ENCODE results near the gene KANK3.
"Not testable (repeated sequence)": the region's sequence is repeated elsewhere in the genome, so short reads cannot be mapped to it uniquely, and the experiment has no call there.

Gene KANK3

DNA sequence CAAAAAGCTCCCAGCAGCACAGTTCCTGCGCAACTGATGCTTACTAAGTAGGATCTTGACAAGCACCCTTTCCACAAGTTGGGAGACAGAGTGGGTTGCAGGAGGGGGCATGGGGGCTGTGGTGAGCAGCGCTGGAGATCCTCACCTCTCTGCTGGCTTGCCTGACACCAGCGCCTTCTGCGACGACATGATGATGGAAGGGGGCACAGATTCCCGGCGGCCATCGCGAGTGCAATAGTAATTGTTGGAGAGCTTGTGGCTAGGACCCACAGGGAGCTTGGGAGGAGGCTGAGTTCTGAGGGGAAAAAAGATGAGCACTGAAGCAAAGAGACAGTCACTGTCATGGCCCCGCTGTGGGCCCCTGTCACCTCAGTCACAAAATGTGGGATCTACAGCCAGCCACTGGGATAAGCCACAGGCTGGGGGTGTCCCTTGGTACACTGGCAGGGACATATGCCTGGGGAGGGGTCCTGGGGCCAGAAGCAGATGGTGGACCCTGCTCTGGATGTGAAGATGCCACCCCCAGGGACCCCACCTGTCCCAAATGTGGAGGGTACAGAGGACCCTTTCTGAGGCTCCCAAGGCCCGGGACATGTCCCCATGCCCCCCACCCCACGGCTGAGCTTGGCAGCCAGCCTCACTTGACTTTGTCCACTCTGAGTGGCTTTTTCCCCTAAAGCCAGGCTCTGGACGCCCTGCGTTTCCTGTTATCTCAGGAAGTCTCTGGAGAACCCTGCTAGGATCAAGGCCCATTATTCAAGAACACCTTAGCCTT lies 26.5 kb downstream of the KANK3 start:
- FAIRE-seq: no peak

DNA sequence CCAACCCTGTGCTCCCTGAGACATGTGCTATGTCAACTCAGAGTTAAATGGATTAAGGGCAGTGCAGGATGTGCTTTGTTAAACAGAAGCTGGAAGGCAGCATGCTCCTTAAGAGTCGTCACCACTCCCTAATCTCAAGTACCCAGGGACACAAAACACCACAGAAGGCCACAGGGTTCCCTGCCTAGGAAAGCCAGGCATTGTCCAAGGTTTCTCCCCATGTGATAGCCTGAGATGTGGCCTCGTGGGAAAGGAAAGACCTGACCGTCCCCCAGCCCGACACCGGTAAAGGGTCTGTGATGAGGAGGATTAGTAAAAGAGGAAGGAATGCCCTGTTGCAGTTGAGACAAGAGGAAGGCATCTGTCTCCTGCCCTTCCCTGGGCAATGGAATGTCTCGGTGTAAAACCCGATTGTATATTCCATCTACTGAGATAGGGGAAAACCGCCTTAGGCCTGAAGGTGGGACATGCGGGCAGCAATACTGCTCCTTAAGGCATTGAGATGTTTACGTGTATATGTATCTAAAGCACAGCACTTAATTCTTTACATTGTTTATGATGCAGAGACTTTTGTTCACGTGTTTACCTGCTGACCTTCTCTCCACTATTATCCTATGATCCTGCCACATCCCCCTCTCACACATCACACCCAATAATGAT lies 28.0 kb downstream of the KANK3 start:
- FAIRE-seq: not testable (repeated sequence)

- no peak for FAIRE-seq
Measured at GRCh38 chr19:8311461-8312260, 31.4 kb downstream of the KANK3 start.

- no peak for FAIRE-seq
Measured at GRCh38 chr19:8310342-8311055, 32.6 kb downstream of the KANK3 start.

- FAIRE-seq: no peak
Measured at GRCh38 chr19:8308891-8309291, 34.2 kb downstream of the KANK3 start.

GRCh38 chr19:8307965-8308866 lies 34.8 kb downstream of the KANK3 start, which contains the start of gene CD320:
Gene CD320, minus strand, starts transcription at chr19:8308358. Its CDS starts 68 bp downstream, at chr19:8308290.
- FAIRE-seq: no peak

GRCh38 chr19:8307400-8307964 lies 35.6 kb downstream of the KANK3 start:
- no peak for FAIRE-seq

DNA sequence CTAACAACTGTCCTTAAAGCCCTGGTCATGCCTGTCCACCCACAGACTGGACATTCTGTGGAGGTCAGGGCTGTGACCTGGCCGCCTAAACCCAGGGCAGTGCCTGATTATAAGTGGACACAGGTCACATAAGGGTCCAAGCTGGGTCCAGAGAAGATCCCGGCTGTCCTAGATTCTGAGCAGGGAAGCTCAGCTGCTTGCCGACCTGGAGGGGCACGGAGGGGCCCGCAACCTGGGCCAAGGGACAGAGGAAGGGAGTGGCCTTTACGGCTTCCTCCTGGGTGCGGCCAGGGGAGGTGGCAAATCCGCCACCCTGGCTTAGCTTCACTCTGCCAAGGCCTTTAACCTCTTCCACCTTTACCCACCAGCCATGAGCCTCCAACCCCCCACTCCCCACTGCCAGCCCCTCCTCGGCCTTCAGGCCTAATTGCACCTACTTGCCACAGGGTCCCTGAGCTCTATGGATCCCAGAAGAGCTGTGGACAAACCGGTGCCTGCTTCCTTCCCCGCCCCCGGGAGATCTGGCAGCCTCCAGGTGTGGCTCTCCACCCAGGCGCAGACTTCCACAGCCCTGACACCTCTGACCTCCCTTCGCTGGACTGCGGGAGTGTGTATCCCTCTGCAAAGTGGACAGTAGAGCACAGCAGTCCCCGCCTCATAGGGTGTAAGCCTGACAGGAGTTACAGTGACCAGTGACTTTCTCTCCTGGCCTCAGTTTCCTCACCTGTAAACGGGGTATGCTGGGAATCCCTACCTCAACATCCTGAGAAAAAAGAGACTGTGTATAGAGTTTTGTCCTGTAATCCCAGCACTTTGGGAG lies 36.6 kb downstream of the KANK3 start:
- no peak for FAIRE-seq

GRCh38 chr19:8305798-8306197 lies 37.3 kb downstream of the KANK3 start:
- no peak for FAIRE-seq

GRCh38 chr19:8304841-8305621 lies 38.0 kb downstream of the KANK3 start:
- no peak for FAIRE-seq

- no peak for FAIRE-seq
Measured at GRCh38 chr19:8302734-8303133, 40.3 kb downstream of the KANK3 start.

GRCh38 chr19:8302357-8302691 lies 40.7 kb downstream of the KANK3 start:
- no peak for FAIRE-seq

- not testable (repeated sequence) for FAIRE-seq
Measured at GRCh38 chr19:8291337-8291736, 51.7 kb downstream of the KANK3 start.

DNA sequence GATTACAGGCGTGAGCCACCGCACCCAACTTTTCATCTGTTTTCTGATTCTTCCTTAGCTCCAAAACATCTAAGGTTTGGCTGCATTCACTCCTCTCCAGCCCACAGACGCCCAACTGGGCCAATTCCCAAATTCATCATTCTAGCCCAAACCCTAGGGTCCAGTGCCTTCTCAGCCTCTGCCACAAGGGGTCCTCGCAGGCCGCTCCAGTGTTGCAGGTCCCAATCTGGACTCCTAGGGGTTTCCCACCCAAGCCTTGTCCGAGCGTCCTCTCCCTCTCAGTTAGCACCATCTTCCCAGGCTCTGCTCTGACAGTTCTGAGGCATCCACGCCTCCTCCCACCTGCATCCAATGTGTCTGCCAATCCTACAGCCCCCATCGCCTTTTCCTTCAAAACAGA lies 66.6 kb downstream of the KANK3 start:
- not testable (repeated sequence) for FAIRE-seq

All from colon (tissue), 2 donors.